ENCODE data around the gene HS3ST3B1.
A peak's percentile ranks its signal among the peaks of the same experiment; 100 is the strongest.

Gene HS3ST3B1

DNA sequence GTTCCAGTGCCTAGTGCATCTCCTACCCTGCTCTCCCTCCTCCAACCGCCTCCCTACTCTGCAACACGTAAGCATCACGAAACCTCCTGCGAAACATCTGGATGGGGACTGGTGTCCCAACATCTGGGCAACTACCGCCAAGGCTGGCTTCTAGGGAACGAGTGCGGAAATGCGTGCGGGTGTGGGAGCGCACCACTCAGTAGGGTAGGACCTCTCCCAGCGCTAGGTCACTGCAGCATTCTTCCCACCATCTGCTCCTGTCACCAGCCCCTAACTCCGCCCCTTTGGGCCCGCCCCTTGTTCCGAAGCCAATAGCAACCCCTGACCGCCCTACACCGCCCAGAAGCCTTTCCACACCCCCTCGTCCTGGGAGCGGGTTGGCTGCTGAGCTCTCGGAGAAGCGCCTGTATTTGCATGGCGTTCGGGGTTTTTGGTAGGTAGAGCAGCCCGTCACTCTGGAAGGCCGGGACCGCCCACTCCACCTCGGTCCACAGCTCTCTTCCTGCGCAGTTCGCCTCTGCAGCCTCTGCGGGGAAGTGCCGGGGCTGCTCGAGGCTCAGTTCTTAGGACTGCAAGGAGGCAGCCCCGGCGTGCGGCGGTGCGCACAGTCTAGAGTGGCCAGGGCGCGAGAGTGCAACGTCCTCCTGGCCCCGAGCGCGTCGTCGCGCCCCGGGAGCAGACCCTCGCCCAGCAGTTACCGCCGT is at the start of gene HS3ST3B1:
TSS of gene HS3ST3B1 (plus strand) at position 507 of the 704 bp plus-strand sequence. CDS start 438 bp downstream, outside the sequence.
- peak; percentile 60 for FAIRE-seq

DNA sequence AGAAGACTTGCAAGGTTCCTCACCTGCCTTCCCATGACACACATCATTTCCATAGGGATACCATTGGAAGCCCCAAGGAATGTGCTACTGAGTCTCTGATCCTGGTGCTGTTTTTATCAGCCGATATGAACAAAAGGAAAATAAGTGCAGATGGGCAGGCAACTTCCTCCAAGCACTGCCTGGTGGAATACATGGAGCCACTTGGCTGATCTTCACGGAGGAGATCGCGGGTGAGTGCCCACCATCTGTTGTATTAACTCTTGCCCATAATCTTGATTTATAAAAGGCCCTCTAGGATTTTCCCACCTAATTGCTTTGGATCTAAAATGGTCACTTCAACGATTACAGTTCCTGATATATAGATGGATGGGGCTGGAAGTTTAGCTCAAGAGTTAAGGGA is 39.5 kb upstream of the HS3ST3B1 start:
- FAIRE-seq, result no peak

DNA sequence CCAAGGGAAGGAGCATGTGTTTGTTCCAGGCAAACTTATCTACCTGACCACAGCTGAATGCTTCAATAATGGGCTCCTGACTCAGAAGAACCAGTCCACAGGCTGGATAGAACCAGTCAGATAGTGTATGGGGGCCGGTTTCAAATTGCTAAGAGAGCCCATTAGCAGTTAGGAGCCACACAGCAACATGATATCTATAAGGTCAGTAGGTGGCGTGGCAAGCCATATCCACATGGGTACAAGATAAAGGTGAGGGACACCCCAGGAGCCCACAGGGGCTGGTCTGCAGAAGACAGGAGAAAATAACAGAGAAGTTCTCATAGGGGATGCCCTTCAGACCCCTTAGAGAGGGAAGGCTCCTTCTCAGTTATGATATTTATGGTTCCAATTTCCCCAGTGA is 32.6 kb upstream of the HS3ST3B1 start:
- no peak for FAIRE-seq

DNA sequence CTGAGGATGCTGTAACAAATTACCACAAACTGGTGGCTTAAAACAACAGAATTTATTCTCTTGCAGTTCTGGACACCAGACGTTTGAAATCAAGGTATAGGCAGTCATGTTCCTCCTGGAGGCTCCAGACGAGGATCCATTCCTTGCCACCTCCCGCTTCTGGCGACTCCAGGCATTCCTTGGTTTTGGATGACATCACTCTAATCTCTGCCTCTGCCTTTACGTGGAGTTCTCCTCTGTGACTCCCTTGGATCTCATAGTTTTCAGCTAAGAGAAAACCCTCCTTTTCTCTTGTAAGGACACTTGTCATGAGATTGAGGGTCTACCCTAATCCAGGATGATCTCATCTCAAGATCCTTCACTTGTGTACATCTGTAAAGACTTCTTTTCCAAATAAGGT is 31.4 kb upstream of the HS3ST3B1 start:
- no peak for FAIRE-seq

DNA sequence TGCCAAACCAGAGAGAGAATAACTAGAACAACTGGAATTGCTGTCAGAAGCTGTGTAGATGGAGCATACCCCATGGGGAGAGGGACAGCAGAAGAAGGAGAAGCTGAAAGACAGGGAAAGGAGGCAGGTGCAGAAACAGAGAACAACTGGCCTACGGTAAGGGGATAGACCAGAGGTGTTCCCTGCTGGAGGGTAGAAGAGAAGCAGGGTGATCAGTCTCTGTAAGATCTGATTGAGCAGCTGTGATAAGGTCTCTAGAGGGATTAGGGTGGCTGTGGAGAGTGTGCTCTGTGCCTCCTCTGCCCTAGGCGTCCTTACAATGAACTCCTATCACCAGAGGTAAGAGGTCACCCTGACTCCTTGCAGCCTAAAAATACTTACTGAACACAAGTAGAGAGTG is 30.4 kb upstream of the HS3ST3B1 start:
- no peak for FAIRE-seq

DNA sequence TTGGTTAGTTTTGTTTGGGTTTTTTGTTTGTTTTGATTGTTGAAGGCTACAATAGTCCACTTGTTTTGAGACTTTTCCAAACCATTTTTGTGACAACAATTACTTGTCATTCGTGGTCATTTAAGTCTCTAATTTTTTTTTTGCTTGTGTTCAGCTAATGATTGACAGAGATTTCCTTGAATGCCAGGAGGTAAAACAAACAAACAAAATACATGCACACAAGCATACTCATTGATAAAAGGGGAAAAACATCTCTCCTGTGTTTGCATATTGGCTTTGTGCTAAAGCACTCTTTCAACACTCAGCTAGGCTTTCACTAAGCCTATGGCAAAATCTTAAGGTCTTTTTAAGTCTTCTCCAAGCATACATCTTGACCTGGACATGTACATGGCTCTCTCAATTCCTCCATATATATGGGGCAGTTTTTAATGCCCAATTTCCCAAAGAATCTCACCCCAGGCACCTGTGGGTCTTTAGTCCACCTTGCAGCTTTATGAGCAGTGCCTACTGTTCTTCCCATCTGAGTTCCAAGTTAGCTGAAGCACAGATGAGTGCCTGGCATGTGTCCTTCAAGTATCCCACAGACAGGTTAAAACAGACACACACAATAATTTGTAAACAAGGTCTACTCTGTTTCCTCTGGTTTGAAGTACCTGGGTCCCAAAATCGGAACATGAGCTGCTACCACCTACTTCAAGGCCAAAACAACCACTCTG is 24.2 kb upstream of the HS3ST3B1 start:
- no peak for FAIRE-seq

DNA sequence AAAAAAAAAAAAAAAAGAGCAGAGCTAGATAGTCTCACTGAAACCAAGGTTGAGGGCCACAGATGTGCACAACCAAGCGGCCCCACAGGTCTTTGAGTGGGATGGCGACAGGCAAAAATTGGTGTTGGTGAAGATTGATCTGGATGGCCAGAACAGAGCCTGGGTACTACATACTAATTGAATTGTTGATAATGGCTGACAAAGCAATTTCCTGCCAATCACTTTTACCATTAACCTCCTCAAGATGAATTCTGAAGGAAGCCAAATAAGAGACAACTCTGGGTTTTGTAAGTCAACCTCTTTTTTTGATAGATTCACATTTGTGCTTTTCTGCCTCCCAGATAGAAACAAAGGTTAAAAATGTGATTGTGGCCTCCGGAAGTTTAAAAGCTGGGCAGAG is 19.4 kb upstream of the HS3ST3B1 start:
- no peak for FAIRE-seq

DNA sequence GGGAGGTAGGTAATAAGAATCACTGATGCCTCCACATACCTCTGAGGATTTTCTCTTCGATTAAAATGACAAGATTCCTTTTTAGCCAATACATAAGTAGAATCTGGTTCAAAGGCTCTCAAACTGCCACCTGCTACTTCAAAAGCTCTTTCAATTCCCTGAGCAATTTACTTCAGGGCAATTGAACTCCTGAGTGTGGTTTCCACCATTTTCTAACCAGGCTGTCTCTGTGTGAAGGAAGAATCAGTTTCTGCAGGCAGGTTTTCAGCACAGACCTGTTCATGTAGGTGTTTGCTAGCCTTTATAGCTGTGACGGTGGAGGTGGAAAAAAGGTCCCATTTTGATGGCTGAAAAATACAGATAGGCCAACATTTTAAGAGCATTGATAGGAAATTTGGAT is 18.2 kb upstream of the HS3ST3B1 start:
- FAIRE-seq, result no peak

DNA sequence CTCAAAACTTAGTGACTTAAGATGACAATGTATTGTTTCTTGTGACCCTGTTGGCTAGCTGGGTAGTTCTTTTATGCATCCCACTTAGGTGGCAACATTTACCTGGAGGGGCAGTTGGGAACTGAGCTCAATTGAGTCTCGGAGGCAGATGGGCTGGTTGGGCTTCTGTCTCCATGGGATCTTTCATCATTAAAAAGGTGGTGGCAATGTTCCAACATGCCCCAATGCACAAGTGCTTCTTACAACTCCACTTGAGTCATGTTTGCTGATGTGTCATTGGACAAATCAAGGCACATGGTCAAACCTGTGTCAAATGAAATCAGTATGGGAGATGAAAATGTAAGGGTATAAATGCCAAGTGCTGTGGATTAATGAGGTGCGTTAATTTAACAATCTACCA is 11.7 kb upstream of the HS3ST3B1 start:
- FAIRE-seq, result no peak

DNA sequence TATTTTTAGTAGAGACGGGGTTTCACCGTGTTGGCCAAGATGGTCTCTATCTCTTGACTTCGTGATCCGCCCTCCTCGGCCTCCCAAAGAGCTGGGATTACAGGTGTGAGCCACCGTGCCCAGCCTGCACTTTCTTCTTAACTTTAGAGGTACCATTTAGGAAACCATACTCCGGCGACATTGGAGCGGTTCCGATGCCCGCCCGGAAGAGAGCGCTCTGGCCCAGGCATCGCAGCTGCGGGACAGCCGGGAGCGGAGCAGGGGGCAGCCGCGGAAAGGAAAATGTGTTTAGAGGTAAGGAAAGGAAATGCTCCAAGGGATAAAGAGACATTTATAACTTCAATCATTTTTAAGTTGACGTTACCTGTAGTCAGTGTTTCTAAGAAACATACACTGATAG is 6.0 kb upstream of the HS3ST3B1 start:
- no peak for FAIRE-seq

DNA sequence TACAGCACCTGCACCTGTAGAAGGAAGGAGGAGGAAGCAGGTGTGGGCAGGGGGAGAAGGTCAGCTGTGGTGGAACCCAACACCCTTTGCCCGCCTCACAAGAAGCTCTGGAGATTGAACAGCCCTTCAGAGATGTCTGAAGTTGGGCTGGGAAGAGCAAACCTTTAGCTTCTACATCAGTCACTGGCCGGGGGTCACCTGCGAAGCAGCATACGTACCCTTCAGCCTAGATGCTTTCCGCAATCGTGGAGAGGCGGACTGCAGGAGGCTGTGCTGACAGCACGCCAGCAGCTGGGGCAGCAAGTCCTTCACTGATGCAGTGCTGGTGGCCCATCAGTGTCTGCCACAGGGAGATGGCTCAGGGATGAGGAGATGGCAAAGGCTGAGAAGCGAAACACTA is 5.2 kb upstream of the HS3ST3B1 start:
- FAIRE-seq, result no peak

DNA sequence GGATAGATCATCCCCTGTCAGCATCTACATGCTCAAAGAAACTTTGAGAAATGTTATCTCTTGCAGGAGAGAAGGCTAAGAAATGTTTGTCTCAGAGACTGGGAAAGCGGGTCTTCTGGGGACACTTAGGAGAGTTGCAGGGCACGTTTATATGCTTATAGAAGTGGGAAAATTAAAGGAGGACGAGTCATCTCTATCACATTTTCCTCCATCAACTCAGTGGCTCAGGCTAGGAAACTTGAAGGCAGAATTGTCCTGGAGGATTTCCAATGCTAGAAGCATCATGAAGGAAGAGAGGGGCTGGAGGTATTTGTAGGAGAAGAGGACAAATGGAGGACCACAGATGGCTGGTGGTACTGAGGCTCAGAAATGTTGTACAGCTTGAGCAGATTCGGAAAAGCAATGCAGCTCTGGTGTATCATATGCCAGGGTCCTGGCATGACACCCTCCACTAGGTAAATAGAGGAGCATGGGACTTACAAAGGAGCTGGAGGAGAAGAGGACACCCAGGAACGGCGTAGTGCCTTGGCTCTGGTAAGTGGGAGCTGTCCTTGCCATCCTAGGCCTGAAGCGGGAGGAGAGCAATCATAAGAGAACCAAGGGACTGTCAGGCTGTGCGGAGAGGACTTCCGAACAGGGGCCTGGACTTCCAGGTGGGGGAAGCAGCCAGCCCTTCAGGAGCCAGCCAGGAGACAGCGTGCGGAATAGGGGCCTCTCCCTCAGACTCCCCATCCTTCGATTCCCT is 4.5 kb upstream of the HS3ST3B1 start:
- no peak for FAIRE-seq

DNA sequence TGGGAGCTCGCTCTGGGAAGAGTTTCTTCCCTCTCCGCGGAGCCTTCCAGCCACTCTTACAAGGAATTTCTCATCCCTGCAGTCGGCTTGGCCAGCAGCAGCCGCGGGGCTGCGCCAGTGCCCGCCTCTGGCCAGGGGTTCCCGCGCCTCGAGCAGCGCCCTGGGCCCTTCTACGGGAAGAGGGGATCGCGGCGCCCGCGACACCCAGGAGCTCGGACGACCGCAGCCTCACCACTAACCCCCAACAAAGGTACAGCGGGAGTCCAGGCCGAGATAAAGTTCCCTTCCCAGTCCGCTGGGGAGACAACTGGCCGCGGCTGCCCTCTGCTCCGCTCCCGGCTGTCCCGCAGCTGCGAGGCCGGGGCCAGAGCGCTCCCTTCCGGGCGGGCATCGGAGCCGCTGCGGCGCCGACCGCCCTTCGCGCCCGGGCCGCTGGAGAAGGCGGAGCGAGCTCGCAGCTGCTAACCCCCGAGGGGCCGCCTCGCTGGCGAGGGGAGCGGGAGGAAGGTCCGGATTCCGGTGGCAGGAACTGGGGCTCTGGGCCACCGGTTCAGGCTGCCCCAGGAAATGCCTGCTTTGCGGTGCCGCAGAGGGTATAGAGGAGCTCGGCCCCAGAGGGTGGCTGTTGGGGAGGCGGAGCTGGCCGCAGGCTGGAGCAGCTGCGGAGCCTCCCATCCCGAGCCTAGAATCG is 3.6 kb upstream of the HS3ST3B1 start:
- FAIRE-seq, result no peak

DNA sequence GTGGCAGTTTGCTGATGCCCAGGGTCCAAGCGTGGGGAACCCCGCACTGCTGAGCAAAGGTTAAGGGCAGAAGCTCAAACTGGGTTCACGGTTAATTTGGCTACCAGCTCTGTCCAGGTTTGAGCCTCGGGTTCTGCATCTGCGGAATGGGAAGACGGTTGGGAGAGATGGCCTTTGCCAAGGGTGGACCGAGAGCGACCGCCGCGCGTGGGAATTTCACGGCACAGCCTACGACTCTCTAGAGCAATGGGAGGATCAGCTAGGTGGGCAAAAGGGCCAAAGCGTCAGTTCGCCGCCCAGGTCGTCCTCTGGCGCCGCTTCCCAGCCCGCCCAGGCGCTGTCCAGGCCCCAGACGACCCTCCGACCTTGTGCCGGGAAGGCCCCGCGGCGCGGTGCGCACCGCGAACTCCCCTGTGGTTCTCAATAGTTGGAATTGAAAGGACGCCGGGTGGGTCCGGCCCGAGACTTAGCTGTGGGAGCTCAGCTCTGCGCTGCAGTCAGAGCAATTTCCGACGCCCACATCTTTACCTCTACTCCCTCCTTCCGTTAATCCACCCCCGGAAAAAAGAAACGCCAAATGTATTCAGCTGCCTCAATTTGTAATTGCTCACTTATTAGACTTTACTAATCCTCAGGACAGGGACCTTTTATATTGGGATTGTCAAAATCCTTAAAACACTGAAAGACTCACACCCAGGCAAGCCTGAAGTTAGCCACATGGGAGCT is 2.5 kb upstream of the HS3ST3B1 start:
- no peak for FAIRE-seq

DNA sequence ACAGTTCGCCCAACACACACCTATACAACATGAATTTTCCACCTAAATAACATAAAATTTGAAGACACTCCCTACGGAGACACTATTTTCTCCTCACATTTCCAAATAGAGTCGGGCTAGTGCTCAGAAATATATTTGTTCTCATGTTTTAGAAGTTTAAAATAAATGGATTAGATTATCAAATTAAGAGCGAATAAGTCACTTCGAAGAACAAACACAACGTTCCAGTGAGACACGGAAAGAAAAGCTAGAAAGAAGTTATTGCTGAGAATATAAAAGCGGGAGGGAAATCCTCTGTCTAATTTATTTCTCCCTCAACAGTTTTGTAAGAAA is 2.0 kb upstream of the HS3ST3B1 start:
- no peak for FAIRE-seq

DNA sequence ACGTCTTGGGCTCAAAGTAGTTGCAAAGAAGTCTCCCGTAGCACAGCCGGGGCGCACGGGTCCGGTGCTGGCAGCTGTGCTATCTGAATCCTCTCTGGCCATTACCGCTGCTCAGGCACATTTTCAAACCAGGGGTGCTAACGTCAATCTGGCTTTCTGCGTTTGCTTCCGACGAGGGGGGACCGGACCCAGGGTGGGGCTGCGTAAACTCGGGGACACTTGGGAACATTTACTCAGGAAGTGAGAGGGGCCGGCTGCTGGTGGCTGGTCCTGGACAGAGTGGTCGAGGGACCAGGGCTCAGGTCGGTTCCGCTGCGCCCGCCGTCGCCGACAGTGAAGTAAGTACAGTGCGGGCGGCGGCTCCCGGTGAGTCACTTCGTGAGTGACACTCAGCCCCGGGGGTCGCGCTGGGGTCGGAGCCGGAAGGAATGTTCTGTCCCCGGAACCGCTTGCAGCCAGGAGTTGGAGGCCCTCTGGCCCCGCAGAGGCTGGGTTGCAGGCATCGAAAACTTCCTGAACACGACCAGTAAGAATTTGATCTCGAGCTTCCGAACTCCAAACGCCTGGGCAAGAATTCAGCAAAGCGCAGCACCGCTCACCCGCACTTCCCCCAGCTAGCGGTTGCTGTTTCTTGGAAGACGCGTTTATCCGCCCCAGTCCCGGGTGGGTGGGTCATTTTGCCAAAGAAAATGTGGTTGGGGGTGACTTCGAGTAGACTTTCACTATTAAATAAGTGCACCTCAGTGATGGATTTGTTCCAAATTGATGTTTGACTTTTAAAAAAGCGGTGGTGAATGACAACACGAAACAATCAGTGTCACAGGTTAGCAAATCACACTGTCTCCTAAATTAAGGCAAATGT is 1.4 kb upstream of the HS3ST3B1 start:
- no peak for FAIRE-seq

DNA sequence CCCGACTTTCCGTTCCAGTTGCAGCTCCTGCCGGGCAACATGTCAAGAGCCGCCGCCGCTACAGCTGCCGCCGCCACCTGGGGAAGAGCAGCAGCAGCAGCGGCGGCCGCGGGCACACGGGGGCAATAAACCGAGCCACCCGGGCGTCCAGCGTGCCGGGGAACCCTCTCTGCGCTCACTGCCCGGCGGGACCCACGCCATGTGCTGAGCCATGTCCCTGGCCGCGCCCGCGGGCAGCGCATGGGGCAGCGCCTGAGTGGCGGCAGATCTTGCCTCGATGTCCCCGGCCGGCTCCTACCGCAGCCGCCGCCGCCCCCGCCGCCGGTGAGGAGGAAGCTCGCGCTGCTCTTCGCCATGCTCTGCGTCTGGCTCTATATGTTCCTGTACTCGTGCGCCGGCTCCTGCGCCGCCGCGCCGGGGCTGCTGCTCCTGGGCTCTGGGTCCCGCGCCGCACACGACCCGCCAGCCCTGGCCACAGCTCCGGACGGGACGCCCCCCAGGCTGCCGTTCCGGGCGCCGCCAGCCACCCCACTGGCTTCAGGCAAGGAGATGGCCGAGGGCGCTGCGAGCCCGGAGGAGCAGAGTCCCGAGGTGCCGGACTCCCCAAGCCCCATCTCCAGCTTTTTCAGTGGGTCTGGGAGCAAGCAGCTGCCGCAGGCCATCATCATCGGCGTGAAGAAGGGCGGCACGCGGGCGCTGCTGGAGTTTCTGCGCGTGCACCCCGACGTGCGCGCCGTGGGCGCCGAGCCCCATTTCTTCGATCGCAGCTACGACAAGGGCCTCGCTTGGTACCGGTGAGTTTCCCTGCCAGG is 604 bp downstream of the HS3ST3B1 start:
- FAIRE-seq, result no peak

DNA sequence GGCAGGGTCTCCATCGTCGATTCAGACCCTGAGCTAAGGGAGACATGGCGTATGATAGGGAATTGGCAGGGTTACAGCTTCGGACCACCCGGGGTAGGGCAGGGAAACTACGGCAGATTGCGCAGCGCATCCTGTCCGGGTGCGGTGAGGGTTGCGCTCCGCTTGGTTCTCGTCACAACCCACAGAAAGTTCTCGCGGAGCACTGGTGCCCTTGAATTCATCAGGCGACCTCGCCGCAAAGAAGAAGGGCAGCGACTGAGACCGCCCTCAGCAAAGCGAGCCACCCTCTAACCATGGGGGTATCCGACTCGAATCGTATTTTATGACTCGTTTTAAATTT is 1.2 kb downstream of the HS3ST3B1 start:
- FAIRE-seq, result no peak

DNA sequence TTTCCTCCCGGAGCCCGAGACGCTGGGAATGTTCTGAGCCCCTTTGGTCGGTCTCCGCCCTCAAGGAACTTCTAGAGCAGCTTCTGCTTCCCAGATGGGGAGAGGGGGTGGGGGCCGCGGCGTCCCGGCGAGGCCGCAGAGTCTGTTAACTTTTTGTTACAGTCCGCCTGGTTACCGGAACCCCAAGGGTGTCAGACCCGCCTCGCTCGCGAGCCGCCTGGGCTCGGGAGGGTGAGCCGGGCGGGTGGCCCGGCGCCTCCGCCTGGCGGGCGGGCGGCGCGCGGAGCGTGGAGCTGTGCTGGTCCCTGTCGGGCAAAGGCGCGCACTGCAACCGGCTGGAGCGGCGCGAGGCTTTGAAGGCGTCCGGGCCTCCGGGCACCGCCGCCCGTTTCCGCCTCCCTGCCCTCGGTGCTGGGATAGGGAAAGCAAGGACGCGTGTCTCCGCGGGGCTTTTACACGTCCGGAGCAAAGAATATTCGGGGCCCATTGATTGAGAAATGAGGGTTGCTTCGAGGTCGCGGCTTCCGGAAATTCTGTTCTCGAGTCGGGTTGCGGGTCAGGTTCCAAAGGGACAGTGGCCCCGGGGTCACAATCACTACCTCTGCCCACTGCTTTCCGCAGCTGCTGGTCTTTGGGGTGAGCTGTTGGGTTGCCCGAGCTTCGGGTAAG is 1.7 kb downstream of the HS3ST3B1 start:
- FAIRE-seq, result no peak

Measured in islet of Langerhans (tissue), 1 donor.